SU-DHL-6 (cell line): ENCODE results near the gene TGFA.

Experiments used
- H2AFZ ChIP-seq: fragments of 200-600 bp; sonication (generic); 2 replicates; pipeline ENCODE4 v1.6.1; 2014; ENCODE audit warnings: low read depth, mild to moderate bottlenecking, moderate library complexity, mixed read lengths, antibody characterized with exemption, low read length; ENCODE audit not compliant: severe bottlenecking
- H3F3A ChIP-seq: fragments of 200-600 bp; shearing (Covaris generic); 2 replicates; pipeline ENCODE4 v1.6.0; 2016; ENCODE audit warnings: antibody characterized with exemption, mild to moderate bottlenecking; ENCODE audit not compliant: insufficient read depth
- H3K27ac ChIP-seq: fragments of 200-600 bp; sonication (generic); 2 replicates; pipeline ENCODE4 v1.5.1; 2016; ENCODE audit warnings: low read depth, mild to moderate bottlenecking, low read length, moderate library complexity, mixed read lengths
- H3K27me3 ChIP-seq: fragments of 200-600 bp; sonication (generic), shearing (Covaris generic); 2 replicates; pipeline ENCODE4 v1.6.0; 2014; ENCODE audit warnings: mild to moderate bottlenecking, low read length
- H3K36me3 ChIP-seq: fragments of 200-600 bp; sonication (generic); 2 replicates; pipeline ENCODE4 v1.6.1; 2014; ENCODE audit warnings: mild to moderate bottlenecking, low read length, mixed read lengths
- H3K4me2 ChIP-seq: fragments of 300-600, 200-600 bp; shearing (Covaris generic), sonication (generic); 2 replicates; pipeline ENCODE4 v1.6.0; 2014; ENCODE audit warnings: low read length, low read depth, mild to moderate bottlenecking; ENCODE audit not compliant: poor library complexity, severe bottlenecking
- H3K4me3 ChIP-seq: fragments of 200-600 bp; sonication (generic); 2 replicates; pipeline ENCODE4 v1.5.1; 2014; ENCODE audit warnings: antibody characterized with exemption, low read length, mild to moderate bottlenecking, mixed read lengths; ENCODE audit not compliant: insufficient read depth, poor library complexity, severe bottlenecking
- H3K79me2 ChIP-seq: fragments of 200-600 bp; sonication (generic); 2 replicates; pipeline ENCODE4 v1.6.1; 2014; ENCODE audit warnings: mild to moderate bottlenecking, low read length, moderate library complexity; ENCODE audit not compliant: insufficient read depth
- H3K9ac ChIP-seq: fragments of 200-600 bp; sonication (generic); 2 replicates; pipeline ENCODE4 v1.7.0; 2014; ENCODE audit warnings: mild to moderate bottlenecking, low read length
- H3K9me2 ChIP-seq: fragments of 200-600 bp; sonication (generic); replicated peaks from 2 replicates; pipeline ENCODE4 v1.6.1; 2014; ENCODE audit warnings: low read length; ENCODE audit not compliant: insufficient read depth
- H3K9me3 ChIP-seq: fragments of 200-600 bp; sonication (generic); 2 replicates; pipeline ENCODE4 v1.6.1; 2014; ENCODE audit warnings: low read length, mixed read lengths; ENCODE audit not compliant: insufficient read depth
- H4K20me1 ChIP-seq: fragments of 200-600 bp; sonication (generic); 2 replicates; pipeline ENCODE4 v1.6.1; 2014; ENCODE audit warnings: low read depth, mild to moderate bottlenecking, antibody characterized with exemption, low read length, moderate library complexity, mixed read lengths
- CTCF ChIP-seq: fragments of 200-600 bp; sonication (generic); IDR thresholded peaks from one replicate; pipeline ENCODE4 v1.5.1; 2017; ENCODE audit warnings: antibody characterized with exemption, mild to moderate bottlenecking, low read length, moderate library complexity; ENCODE audit not compliant: insufficient read depth, poor library complexity, severe bottlenecking
- EZH2phosphoT487 ChIP-seq: fragments of 200-600 bp; sonication (generic), shearing (Covaris generic); conservative IDR thresholded peaks from 2 replicates; pipeline ENCODE4 v1.6.1; 2018; ENCODE audit warnings: mild to moderate bottlenecking, antibody characterized with exemption, low read length, moderate library complexity, mixed read lengths

Gene TGFA

GRCh38 chr2:70400539-70400938 is 153.1 kb downstream of the TGFA start:
- Histone ChIP-seq H3K9me2 (no peaks in the 10 kb centered on the region), H3K36me3 (no peaks in the 10 kb centered on the region), H3K27ac (no peak overlapping the region), H4K20me1 (no peaks in the 10 kb centered on the region), H3K79me2 (no peaks in the 10 kb centered on the region), H3K9ac (no peak overlapping the region), H2AFZ (no peak overlapping the region), H3K9me3 (no peaks in the 10 kb centered on the region), H3K4me2 (no peak overlapping the region), H3K27me3 (no peaks in the 10 kb centered on the region), H3F3A (no peaks in the 10 kb centered on the region), H3K4me3 (no peak overlapping the region)
- TF ChIP-seq EZH2phosphoT487 (no peak), CTCF (no peak)

GRCh38 chr2:70399046-70399445 is 154.6 kb downstream of the TGFA start:
- TF ChIP-seq CTCF (no peak), EZH2phosphoT487 (no peak)
- no peak overlapping the region for H3K4me3 ChIP-seq
- no peak overlapping the region for H3K4me2 ChIP-seq
- H3K36me3 ChIP-seq = no peaks in the 10 kb centered on the region
- H3K27me3 ChIP-seq = no peaks in the 10 kb centered on the region
- H3F3A ChIP-seq = no peaks in the 10 kb centered on the region
- no peaks in the 10 kb centered on the region for H3K9me2 ChIP-seq
- H2AFZ ChIP-seq = no peak overlapping the region
- no peak overlapping the region for H3K9ac ChIP-seq
- H3K9me3 ChIP-seq = no peaks in the 10 kb centered on the region
- H3K79me2 ChIP-seq = no peaks in the 10 kb centered on the region
- no peaks in the 10 kb centered on the region for H4K20me1 ChIP-seq
- no peak overlapping the region for H3K27ac ChIP-seq
